HT-29 (cell line): ENCODE results near the gene MYO9A. TPM values are rescaled to one million over a fixed set of nuclear protein-coding genes. Genes with fewer than 3 reads are reported as not detected.
"Not testable (repeated sequence)": the region's sequence is repeated elsewhere in the genome, so short reads cannot be mapped to it uniquely, and the experiment has no call there.

Experiments used
- DNase-seq: peaks from one replicate; pipeline ENCODE4 v3.0.0-alpha.2; 2015; ENCODE audit warnings: low spot score
- total RNA-seq: library from RNA; depleted of rRNA; stranded (reverse); fragments of >200 nt; shearing (Covaris generic); gene quantifications from 2 replicates; pipeline ENCODE4 v1.2.3, GENCODE V29; 2014

Gene MYO9A
- total RNA-seq, 1 experiment from 2014 or later = 7.2 TPM

- DNase-seq = no peak
These were observed 75.9 kb downstream of the MYO9A start for GRCh38 chr15:72042054-72042453.

DNA sequence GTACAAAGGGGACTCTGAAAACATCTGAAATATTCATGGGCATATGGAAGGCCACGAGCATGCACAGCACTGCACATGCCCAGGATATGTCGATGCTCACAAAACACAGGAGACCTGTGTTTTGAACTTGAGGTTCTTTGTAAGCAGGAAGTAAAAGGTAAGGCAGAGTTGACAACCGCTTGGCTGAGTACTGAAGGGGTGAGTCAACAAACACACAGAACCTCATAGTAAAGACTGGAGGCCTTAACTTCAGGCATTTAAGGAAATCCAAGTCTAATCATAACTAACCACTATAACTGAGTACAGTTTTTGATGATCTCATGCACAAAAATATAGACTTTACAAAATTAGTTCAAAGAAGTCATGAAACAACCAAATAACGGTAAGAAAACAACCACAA lies 80.6 kb downstream of the MYO9A start:
- no peak for DNase-seq

DNA sequence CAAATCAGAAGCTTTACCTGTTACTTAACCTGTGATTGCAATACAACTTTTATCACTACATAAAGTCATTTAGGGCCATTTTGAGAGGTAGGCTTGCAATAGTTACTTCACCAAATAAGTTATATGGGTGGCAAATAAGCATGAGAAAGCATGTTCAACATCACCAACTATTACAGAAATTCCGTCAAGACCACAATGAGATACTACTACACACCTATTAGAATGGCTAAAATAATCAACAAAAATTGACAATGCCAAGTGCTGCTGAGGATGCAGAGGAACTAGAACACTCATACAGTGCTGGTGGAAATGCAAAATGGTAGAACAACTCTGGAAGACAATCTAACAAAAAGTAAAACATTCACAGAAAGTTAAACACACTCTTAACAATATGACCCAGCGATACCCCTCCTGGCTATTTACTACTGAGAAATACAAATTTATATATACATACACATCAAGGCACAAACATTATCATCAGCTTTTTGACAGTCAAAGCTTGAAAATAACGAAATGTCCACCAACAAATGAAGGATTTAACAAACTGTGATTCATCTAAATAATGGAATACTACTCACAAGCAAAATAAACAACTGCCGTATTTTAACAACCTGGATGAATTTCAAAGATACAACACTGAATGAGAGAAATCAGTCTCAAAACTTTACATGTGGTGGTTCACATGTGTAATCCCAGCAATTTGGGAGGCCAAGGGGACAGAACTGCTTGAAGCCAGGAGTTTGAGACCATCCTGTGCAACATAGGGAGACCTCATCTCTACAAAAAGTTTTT lies 82.9 kb downstream of the MYO9A start:
- no peak for DNase-seq

GRCh38 chr15:72034351-72034750 lies 83.6 kb downstream of the MYO9A start:
- DNase-seq = no peak

- no peak for DNase-seq
These were observed 84.2 kb downstream of the MYO9A start for GRCh38 chr15:72033711-72034110.

DNA sequence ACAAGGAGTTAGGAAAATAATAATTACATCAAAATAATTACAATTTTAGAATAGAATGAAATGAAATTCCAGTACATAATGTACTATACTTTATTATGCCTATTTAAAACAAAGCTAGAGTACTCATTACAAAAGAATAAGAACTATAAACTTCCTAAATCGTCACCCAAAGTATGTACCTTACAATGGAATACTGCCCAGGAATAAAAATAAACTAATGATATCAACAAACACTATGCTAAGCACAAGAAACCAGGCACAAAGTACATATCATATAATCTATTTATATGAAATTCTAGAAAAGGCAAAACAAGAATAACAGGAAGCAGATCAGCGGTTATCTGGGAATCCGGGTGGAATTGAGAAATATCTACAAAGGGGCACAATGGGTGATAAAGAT lies 84.7 kb downstream of the MYO9A start:
- no peak for DNase-seq

GRCh38 chr15:72021604-72022003 lies 96.3 kb downstream of the MYO9A start:
- no peak for DNase-seq

DNA sequence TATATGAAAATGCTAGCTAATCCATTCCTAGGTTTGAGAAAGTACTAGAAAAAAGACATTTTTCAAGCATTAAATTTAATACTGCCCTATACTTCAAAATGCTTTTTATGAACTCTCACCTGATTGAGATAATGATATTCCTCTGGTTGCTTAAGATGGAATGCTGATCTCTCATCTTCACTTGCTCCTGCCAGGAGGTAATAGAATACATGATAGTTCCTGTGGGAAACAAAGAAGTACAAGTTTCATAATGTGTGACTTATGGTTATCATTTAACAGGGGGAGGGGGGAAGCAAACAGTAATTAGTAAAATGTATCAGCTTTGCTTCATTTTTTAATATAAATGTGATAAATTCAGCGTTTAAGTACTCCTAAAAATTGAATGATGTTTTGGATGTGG lies 97.2 kb downstream of the MYO9A start:
- no peak for DNase-seq

GRCh38 chr15:72014555-72014954 lies 103.4 kb downstream of the MYO9A start:
- not testable (repeated sequence) for DNase-seq

- no peak for DNase-seq
These were observed 104.2 kb downstream of the MYO9A start for GRCh38 chr15:72013703-72014102.

DNA sequence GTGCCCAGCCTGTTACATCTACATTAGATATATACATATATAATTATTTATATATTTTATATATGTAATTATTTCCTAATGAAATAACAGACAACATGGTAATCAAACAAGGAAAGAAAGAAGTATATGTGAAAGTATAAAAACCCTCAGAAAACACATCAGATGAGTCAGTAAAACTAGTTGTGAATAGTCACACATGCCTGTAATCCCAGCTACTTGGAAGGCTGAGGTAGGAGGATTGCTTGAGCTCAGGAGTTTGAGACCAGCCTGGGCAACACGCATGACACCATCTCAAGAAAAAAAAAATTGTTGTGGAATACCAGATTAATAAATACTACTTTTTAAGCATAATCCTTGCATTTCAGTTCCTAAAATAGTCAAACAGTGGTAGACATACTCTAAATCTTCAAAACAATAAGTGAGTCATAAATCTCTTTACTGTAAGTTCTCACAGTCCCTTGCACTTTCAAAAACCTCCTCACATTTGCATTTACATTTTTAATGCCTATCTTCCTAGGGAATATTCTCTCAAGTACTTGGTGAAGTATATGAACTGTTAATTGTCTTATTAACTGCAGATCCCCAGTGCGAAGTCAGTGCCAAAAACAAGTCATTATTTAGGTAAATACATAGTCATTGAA lies 106.5 kb downstream of the MYO9A start:
- DNase-seq = no peak

GRCh38 chr15:72009222-72009621 lies 108.7 kb downstream of the MYO9A start:
- DNase-seq = peak; percentile 79

- DNase-seq = no peak
These were observed 111.6 kb downstream of the MYO9A start for GRCh38 chr15:72006382-72006781.

- DNase-seq = no peak
These were observed 112.5 kb downstream of the MYO9A start for GRCh38 chr15:72005483-72005882.

DNA sequence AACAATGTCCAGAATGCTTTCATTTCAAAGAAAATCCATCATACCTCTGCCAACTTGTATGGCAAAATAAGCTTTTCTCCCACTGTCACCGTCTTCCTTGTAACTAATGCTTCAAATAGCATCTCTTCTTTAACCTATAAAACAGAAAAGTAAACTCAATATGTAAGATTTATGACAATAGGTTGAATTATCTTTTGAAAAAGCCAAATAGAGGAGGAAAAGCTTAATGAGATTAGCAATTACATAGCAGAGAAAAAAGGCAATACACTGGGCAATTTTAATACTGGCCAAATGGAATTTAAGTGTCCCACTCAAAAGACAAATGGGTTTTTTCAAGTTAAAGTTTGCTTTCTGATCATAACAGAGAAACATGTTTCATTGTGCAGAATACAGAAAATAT lies 118.1 kb downstream of the MYO9A start:
- DNase-seq = no peak

- not testable (repeated sequence) for DNase-seq
These were observed 119.2 kb downstream of the MYO9A start for GRCh38 chr15:71998717-71999116.

GRCh38 chr15:71997691-71998090 lies 120.3 kb downstream of the MYO9A start:
- DNase-seq = no peak

DNA sequence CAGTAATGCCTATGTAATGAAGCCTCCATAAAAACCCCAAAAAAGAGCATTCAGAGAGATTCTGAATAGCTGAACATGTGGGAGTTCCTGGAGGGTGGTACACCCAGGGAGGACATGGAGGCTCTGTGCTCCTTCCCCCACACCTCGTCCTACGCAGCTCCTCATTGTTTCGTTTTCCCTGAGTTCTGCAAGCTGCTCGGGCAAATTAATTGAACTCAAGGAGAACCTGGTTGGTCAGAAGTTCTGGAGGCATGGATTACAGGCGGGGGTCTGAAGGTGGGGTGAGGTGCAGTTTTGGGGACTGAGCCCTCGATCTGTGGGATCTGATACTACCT lies 142.2 kb downstream of the MYO9A start:
- no peak for DNase-seq

DNA sequence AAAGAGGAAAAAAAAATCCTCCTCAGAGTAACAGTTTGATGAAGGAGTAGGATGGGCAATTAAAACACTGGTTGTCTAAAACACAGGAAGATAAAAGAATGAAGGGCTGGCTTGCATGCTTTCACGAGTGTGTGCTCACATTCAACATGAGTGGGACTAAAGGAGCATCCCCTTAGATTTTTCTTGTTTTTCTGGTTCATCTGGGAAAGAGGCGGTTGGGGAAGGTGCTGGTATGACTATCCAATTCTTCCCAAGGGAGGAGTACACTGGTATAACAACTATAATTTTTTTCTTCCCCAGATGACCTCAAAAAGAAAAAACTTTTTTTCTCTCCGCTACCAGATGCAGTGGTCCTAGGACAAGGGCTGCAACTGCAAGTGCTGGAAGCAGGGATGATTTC lies 143.7 kb downstream of the MYO9A start:
- DNase-seq = no peak

DNA sequence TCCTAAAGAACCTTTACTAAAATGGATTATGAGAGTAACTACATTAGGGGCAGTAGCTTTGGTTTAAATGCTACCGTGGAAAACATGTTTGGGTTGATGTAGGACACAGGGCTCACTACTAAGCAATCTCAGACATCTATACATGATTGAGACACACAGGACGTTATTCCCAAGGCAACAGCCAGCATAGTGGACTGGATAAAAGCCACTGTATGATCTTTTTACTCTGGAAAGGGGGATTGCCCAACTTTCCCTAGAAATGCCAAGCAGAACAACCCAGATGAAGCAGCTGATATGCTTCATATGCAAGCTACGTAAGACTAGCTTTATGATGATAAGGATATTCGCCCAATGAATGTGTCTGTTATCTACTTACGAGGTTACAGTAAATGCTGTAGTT lies 144.6 kb downstream of the MYO9A start:
- no peak for DNase-seq

- no peak for DNase-seq
These were observed 146.0 kb downstream of the MYO9A start for GRCh38 chr15:71971905-71972304.

GRCh38 chr15:71970435-71970834 lies 147.5 kb downstream of the MYO9A start:
- no peak for DNase-seq

DNA sequence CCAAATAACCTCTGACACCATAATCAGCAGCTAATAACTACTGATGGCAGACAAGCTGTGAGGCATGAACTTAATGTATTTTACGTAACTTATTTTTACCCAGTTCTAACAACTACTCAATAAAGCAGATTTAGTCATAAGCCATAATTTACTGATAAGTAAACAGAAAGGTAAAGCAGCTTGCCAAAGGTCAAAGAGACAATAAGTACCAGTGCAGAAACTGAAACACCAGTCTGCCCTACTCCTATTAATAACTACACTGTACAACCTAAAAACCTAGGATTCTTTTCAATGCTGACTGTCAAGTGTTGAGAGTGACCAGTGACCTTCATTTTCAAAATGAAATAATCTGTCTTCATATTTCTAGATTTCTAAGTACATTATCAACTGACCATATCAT lies 155.4 kb downstream of the MYO9A start:
- DNase-seq = peak; percentile 68

GRCh38 chr15:71957026-71957425 lies 160.9 kb downstream of the MYO9A start:
- no peak for DNase-seq
